Neural cell (in vitro differentiated cells): ENCODE results near the gene POPDC2. TPM values are rescaled to one million over a fixed set of nuclear protein-coding genes. Genes with fewer than 3 reads are reported as not detected.

Source experiments
- H2AFZ ChIP-seq: fragments of 200-600, 300-800 bp; sonication (generic), shearing (Covaris generic); 2 replicates; pipeline ENCODE4 v1.6.0; 2014; ENCODE audit warnings: low read depth, mild to moderate bottlenecking, antibody characterized with exemption, low read length, moderate library complexity
- H3F3A ChIP-seq: fragments of 200-600 bp; shearing (Covaris generic); 2 replicates; pipeline ENCODE4 v1.6.1; 2016; ENCODE audit warnings: mild to moderate bottlenecking, moderate library complexity, mixed read lengths, antibody characterized with exemption, low read length; ENCODE audit not compliant: insufficient read depth, poor library complexity, severe bottlenecking
- H3K27ac ChIP-seq: fragments of 200-600, 300-800 bp; sonication (generic), shearing (Covaris generic); 2 replicates; pipeline ENCODE4 v1.5.1; 2014; ENCODE audit warnings: mild to moderate bottlenecking, low read length, moderate library complexity
- H3K27me3 ChIP-seq: fragments of 300-800, 200-600 bp; sonication (generic), shearing (Covaris generic); 2 replicates; pipeline ENCODE4 v1.6.0; 2014; ENCODE audit warnings: mild to moderate bottlenecking, low read depth, low read length, moderate library complexity; ENCODE audit not compliant: insufficient read depth
- H3K36me3 ChIP-seq: fragments of 300-800, 200-600 bp; sonication (generic), shearing (Covaris generic); 2 replicates; pipeline ENCODE4 v1.5.1; 2014; ENCODE audit warnings: mild to moderate bottlenecking, antibody characterized with exemption, low read length, moderate library complexity; ENCODE audit not compliant: insufficient read depth
- H3K4me2 ChIP-seq: fragments of 300-800, 200-600 bp; sonication (generic), shearing (Covaris generic); 2 replicates; pipeline ENCODE4 v1.6.0; 2014; ENCODE audit warnings: mild to moderate bottlenecking, low read length
- H3K4me3 ChIP-seq: fragments of 300-800, 200-600 bp; sonication (generic), shearing (Covaris generic); 2 replicates; pipeline ENCODE4 v1.5.1; 2014; ENCODE audit warnings: mild to moderate bottlenecking, low read length, moderate library complexity
- H3K79me2 ChIP-seq: fragments of 200-600 bp; shearing (Covaris generic); replicated peaks from 2 replicates; pipeline ENCODE4 v1.6.0; 2014; ENCODE audit warnings: mild to moderate bottlenecking, low read length, moderate library complexity; ENCODE audit not compliant: insufficient read depth
- H3K9ac ChIP-seq: fragments of 300-800, 200-600 bp; sonication (generic), shearing (Covaris generic); 2 replicates; pipeline ENCODE4 v1.6.1; 2016; ENCODE audit warnings: mild to moderate bottlenecking, low read length, mixed read lengths
- H3K9me2 ChIP-seq: fragments of 200-600 bp; shearing (Covaris generic); 2 replicates; pipeline ENCODE4 v1.6.1; 2016; ENCODE audit warnings: mild to moderate bottlenecking, low read length, mixed read lengths; ENCODE audit not compliant: insufficient read depth
- H3K9me3 ChIP-seq: fragments of 200-600, 300-800 bp; sonication (generic), shearing (Covaris generic); 2 replicates; pipeline ENCODE4 v1.6.1; 2016; ENCODE audit warnings: mild to moderate bottlenecking, mixed run types, low read length, moderate library complexity, mixed read lengths
- H4K20me1 ChIP-seq: fragments of 200-600 bp; shearing (Covaris generic); 2 replicates; pipeline ENCODE4 v1.6.1; 2016; ENCODE audit warnings: mild to moderate bottlenecking, mixed run types; ENCODE audit not compliant: insufficient read depth
- EP300 ChIP-seq: fragments of 450-650 bp; conservative IDR thresholded peaks from 2 replicates; pipeline ENCODE4 v1.6.1; 2014; ENCODE audit warnings: antibody characterized with exemption, mild to moderate bottlenecking, moderate library complexity; ENCODE audit not compliant: poor library complexity, severe bottlenecking
- EZH2 ChIP-seq: fragments of 200-600, 300-800 bp; shearing (Covaris generic), sonication (generic); IDR thresholded peaks from 2 replicates; pipeline ENCODE4 v1.6.1; 2014; ENCODE audit warnings: antibody characterized with exemption, low read length, borderline replicate concordance, mild to moderate bottlenecking; ENCODE audit not compliant: insufficient read depth, poor library complexity, severe bottlenecking
- MXI1 ChIP-seq: fragments of 450-650 bp; conservative IDR thresholded peaks from 2 replicates; pipeline ENCODE4 v1.6.1; 2014; ENCODE audit warnings: antibody characterized with exemption, mild to moderate bottlenecking; ENCODE audit not compliant: poor library complexity, severe bottlenecking
- POLR2AphosphoS5 ChIP-seq: IDR thresholded peaks from 2 replicates; pipeline ENCODE4 v1.6.1; 2012
- RAD21 ChIP-seq: fragments of 450-650 bp; conservative IDR thresholded peaks from 2 replicates; pipeline ENCODE4 v1.6.1; 2014; ENCODE audit warnings: antibody characterized with exemption, mild to moderate bottlenecking, moderate library complexity
- SMC3 ChIP-seq: fragments of 450-650 bp; conservative IDR thresholded peaks from 2 replicates; pipeline ENCODE4 v1.6.1; 2014; ENCODE audit warnings: antibody characterized with exemption, mild to moderate bottlenecking, moderate library complexity; ENCODE audit not compliant: poor library complexity
- TAF1 ChIP-seq: IDR thresholded peaks from 2 replicates; pipeline ENCODE4 v1.6.1; 2012; ENCODE audit warnings: low read depth
- polyA plus RNA-seq: library from polyadenylated mRNA; depleted of rRNA; stranded (reverse); fragments of >200 nt; gene quantifications from 2 replicates; pipeline ENCODE4 v1.2.3, GENCODE V29; 2014
- TF ChIP-seq, protein P1 (sequence below): fragments of 450-650 bp; IDR thresholded peaks from 2 replicates; pipeline ENCODE4 v1.5.1; 2014; ENCODE audit warnings: antibody characterized with exemption, mild to moderate bottlenecking, moderate library complexity; ENCODE audit not compliant: poor library complexity, severe bottlenecking
- TF ChIP-seq, protein P2 (sequence below): IDR thresholded peaks from 2 replicates; pipeline ENCODE4 v1.6.1; 2012; ENCODE audit warnings: borderline replicate concordance

Gene POPDC2
- polyA plus RNA-seq, 1 donor from 2014 or later = 3.4 TPM

DNA sequence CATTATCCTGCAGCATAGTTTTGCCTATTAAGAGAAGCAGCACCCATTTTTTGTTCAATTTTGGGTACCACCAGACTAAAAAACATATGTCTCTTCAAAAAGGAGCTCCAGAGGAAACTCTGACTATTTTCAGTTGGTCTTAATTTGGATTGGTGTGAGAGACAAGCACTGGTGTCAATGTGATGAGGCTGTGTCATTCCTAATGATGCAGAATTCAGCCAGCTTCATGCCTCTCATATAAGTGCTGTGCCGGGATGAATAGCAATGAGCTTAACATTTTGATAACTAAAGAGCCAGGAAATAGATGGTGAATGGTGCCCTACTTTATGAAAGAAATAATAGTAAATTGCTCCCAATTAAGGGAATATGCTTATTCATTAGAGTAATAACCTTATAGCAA, 15.9 kb downstream of the POPDC2 start:
- H3K27ac ChIP-seq = no peak overlapping the region
- H3K4me2 ChIP-seq = no peak overlapping the region
- H2AFZ ChIP-seq = no peak overlapping the region
- no peaks in the 10 kb centered on the region for H3K27me3 ChIP-seq
- H3F3A ChIP-seq = no peaks in the 10 kb centered on the region
- no peaks in the 10 kb centered on the region for H3K9me3 ChIP-seq
- no peaks in the 10 kb centered on the region for H3K9me2 ChIP-seq
- H3K79me2 ChIP-seq = no peaks in the 10 kb centered on the region
- TF ChIP-seq SMC3 (no peak), POLR2AphosphoS5 (no peak), TAF1 (no peak), RAD21 (no peak), EZH2 (no peak), MXI1 (no peak), EP300 (no peak)
- TF ChIP-seq, protein P1, sequence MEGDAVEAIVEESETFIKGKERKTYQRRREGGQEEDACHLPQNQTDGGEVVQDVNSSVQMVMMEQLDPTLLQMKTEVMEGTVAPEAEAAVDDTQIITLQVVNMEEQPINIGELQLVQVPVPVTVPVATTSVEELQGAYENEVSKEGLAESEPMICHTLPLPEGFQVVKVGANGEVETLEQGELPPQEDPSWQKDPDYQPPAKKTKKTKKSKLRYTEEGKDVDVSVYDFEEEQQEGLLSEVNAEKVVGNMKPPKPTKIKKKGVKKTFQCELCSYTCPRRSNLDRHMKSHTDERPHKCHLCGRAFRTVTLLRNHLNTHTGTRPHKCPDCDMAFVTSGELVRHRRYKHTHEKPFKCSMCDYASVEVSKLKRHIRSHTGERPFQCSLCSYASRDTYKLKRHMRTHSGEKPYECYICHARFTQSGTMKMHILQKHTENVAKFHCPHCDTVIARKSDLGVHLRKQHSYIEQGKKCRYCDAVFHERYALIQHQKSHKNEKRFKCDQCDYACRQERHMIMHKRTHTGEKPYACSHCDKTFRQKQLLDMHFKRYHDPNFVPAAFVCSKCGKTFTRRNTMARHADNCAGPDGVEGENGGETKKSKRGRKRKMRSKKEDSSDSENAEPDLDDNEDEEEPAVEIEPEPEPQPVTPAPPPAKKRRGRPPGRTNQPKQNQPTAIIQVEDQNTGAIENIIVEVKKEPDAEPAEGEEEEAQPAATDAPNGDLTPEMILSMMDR = no peak
- TF ChIP-seq, protein P2, sequence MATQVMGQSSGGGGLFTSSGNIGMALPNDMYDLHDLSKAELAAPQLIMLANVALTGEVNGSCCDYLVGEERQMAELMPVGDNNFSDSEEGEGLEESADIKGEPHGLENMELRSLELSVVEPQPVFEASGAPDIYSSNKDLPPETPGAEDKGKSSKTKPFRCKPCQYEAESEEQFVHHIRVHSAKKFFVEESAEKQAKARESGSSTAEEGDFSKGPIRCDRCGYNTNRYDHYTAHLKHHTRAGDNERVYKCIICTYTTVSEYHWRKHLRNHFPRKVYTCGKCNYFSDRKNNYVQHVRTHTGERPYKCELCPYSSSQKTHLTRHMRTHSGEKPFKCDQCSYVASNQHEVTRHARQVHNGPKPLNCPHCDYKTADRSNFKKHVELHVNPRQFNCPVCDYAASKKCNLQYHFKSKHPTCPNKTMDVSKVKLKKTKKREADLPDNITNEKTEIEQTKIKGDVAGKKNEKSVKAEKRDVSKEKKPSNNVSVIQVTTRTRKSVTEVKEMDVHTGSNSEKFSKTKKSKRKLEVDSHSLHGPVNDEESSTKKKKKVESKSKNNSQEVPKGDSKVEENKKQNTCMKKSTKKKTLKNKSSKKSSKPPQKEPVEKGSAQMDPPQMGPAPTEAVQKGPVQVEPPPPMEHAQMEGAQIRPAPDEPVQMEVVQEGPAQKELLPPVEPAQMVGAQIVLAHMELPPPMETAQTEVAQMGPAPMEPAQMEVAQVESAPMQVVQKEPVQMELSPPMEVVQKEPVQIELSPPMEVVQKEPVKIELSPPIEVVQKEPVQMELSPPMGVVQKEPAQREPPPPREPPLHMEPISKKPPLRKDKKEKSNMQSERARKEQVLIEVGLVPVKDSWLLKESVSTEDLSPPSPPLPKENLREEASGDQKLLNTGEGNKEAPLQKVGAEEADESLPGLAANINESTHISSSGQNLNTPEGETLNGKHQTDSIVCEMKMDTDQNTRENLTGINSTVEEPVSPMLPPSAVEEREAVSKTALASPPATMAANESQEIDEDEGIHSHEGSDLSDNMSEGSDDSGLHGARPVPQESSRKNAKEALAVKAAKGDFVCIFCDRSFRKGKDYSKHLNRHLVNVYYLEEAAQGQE = no peak
- H4K20me1 ChIP-seq = no peaks in the 10 kb centered on the region
- no peak overlapping the region for H3K4me3 ChIP-seq
- no peak overlapping the region for H3K9ac ChIP-seq
- H3K36me3 ChIP-seq = peaks cover 5% of the 10 kb centered on the region

GRCh38 chr3:119643528-119643927, 16.9 kb downstream of the POPDC2 start:
- TF ChIP-seq, protein P2 = no peak
- TF ChIP-seq TAF1 = no peak
- TF ChIP-seq SMC3 = no peak
- no peak for TF ChIP-seq RAD21
- no peak for TF ChIP-seq EP300
- TF ChIP-seq MXI1 = no peak
- TF ChIP-seq, protein P1 = no peak
- no peak for TF ChIP-seq EZH2
- no peak for TF ChIP-seq POLR2AphosphoS5
- H4K20me1 ChIP-seq = no peaks in the 10 kb centered on the region

More at GRCh38 chr3:119643528-119643927, 16.9 kb downstream of the POPDC2 start:
- no peak overlapping the region for H2AFZ ChIP-seq
- H3K79me2 ChIP-seq = no peaks in the 10 kb centered on the region
- no peak overlapping the region for H3K9ac ChIP-seq
- H3K36me3 ChIP-seq = peaks cover 5% of the 10 kb centered on the region
- H3K4me2 ChIP-seq = no peak overlapping the region
- no peak overlapping the region for H3K4me3 ChIP-seq
- H3K27ac ChIP-seq = no peak overlapping the region
- no peaks in the 10 kb centered on the region for H3K9me3 ChIP-seq
- no peaks in the 10 kb centered on the region for H3K27me3 ChIP-seq
- no peaks in the 10 kb centered on the region for H3K9me2 ChIP-seq
- H3F3A ChIP-seq = no peaks in the 10 kb centered on the region
